SHP77 treated with DMSO at 0.1 percent for 48 hours (cell line): ENCODE results near the gene PRMT6.
"Not testable (repeated sequence)": the region's sequence is repeated elsewhere in the genome, so short reads cannot be mapped to it uniquely, and the experiment has no call there.

Experiments used
- DNase-seq: peaks from one replicate; lab custom pipeline; 2025; lab: John Stamatoyannopoulos, UW

PRMT6 gene

GRCh38 chr1:107056426-107057196, at the start of gene PRMT6:
Gene PRMT6, plus strand, starts transcription at chr1:107056674. Its CDS starts 42 bp downstream, at chr1:107056716.
- peak; percentile 51 for DNase-seq

GRCh38 chr1:107009281-107009680, 47.2 kb upstream of the PRMT6 start:
- DNase-seq, result no peak

- DNase-seq, result no peak
These were observed 45.9 kb upstream of the PRMT6 start for GRCh38 chr1:107010582-107010981.

- no peak for DNase-seq
These were observed 40.0 kb upstream of the PRMT6 start for GRCh38 chr1:107016376-107016978.

- DNase-seq, result no peak
These were observed 38.0 kb upstream of the PRMT6 start for GRCh38 chr1:107018445-107018844.

GRCh38 chr1:107019166-107019565, 37.3 kb upstream of the PRMT6 start:
- no peak for DNase-seq

GRCh38 chr1:107038874-107039273, 17.6 kb upstream of the PRMT6 start:
- DNase-seq, result not testable (repeated sequence)

- not testable (repeated sequence) for DNase-seq
These were observed 11.9 kb upstream of the PRMT6 start for GRCh38 chr1:107044310-107045220.

- DNase-seq, result no peak
These were observed 8.9 kb upstream of the PRMT6 start for GRCh38 chr1:107047602-107048001.

GRCh38 chr1:107048241-107048640, 8.2 kb upstream of the PRMT6 start:
- DNase-seq, result no peak

- DNase-seq, result no peak
These were observed 5.2 kb upstream of the PRMT6 start for GRCh38 chr1:107051266-107051665.

GRCh38 chr1:107055919-107056425, 502 bp upstream of the PRMT6 start:
- not testable (repeated sequence) for DNase-seq

GRCh38 chr1:107057197-107058133, 991 bp downstream of the PRMT6 start:
- peak; percentile 64 for DNase-seq

GRCh38 chr1:107058245-107059032, 2.0 kb downstream of the PRMT6 start:
- no peak for DNase-seq

- no peak for DNase-seq
These were observed 5.4 kb downstream of the PRMT6 start for GRCh38 chr1:107061886-107062285.

- no peak for DNase-seq
These were observed 17.0 kb downstream of the PRMT6 start for GRCh38 chr1:107073493-107073892.

GRCh38 chr1:107076841-107077240, 20.4 kb downstream of the PRMT6 start:
- DNase-seq, result no peak

- no peak for DNase-seq
These were observed 22.8 kb downstream of the PRMT6 start for GRCh38 chr1:107079249-107079648.

- DNase-seq, result no peak
These were observed 24.6 kb downstream of the PRMT6 start for GRCh38 chr1:107081102-107081501.

GRCh38 chr1:107091418-107091817, 34.9 kb downstream of the PRMT6 start:
- DNase-seq, result no peak
